Activated CD8-positive, alpha-beta T cell treated with anti-CD3 and anti-CD28 coated beads for 36 hours (primary cell): ENCODE results near the gene SERPINA6. TPM values are rescaled to one million over a fixed set of nuclear protein-coding genes. Genes with fewer than 3 reads are reported as not detected.

Experiments
- ATAC-seq: fragments of 200-7000 bp; cut with Tn5 transposase; one replicate; pipeline ENCODE4 v1.10.0; 2021; ENCODE audit warnings: mild to moderate bottlenecking, moderate library complexity
- CTCF ChIA-PET: fragments of 350-600 bp; sonication (Branson Sonifier 250); formaldehyde crosslinking; loops from one replicate; lab custom pipeline; 2021; ENCODE audit warnings: antibody characterized with exemption; lab: Charles Lee
- POLR2A ChIA-PET: fragments of 350-600 bp; sonication (Branson Sonifier 250); formaldehyde crosslinking; loops from one replicate; lab custom pipeline; 2021; ENCODE audit warnings: antibody characterized with exemption; lab: Charles Lee
- DNase-seq: peaks from one replicate; pipeline ENCODE4 v3.0.0-alpha.2; 2020
- H3K27ac Mint-ChIP-seq: one replicate; pipeline ENCODE4 v1.8.0; 2021; ENCODE audit warnings: mild to moderate bottlenecking, mixed read lengths
- H3K27me3 Mint-ChIP-seq: one replicate; pipeline ENCODE4 v1.8.0; 2021; ENCODE audit warnings: mixed read lengths
- H3K36me3 Mint-ChIP-seq: one replicate; pipeline ENCODE4 v1.8.0; 2021; ENCODE audit warnings: low read depth, mixed read lengths
- H3K4me1 Mint-ChIP-seq: one replicate; pipeline ENCODE4 v1.8.0; 2021; ENCODE audit warnings: low read depth, mixed read lengths
- H3K4me3 Mint-ChIP-seq: one replicate; pipeline ENCODE4 v1.8.0; 2021; ENCODE audit warnings: mild to moderate bottlenecking, moderate library complexity, mixed read lengths
- H3K9me3 Mint-ChIP-seq: one replicate; pipeline ENCODE4 v1.8.0; 2021; ENCODE audit warnings: mixed read lengths
- intact Hi-C: fragments of 100-400 bp; cut with micrococcal nuclease; formaldehyde crosslinking; loops from one replicate; pipeline ENCODE4 v1.10.0; 2022
- total RNA-seq, 2 experiments: library from RNA; stranded (reverse); gene quantifications; one replicate each; pipeline ENCODE4 v1.2.3, GENCODE V29; 2021
- TF ChIP-seq, protein P1 (sequence below): fragments of 200-600 bp; IDR thresholded peaks from one replicate; pipeline ENCODE4 v1.8.0; 2022; ENCODE audit warnings: antibody characterized with exemption, mild to moderate bottlenecking

Gene SERPINA6
- total RNA-seq, 2 experiments from 2014 or later: not detected

DNA sequence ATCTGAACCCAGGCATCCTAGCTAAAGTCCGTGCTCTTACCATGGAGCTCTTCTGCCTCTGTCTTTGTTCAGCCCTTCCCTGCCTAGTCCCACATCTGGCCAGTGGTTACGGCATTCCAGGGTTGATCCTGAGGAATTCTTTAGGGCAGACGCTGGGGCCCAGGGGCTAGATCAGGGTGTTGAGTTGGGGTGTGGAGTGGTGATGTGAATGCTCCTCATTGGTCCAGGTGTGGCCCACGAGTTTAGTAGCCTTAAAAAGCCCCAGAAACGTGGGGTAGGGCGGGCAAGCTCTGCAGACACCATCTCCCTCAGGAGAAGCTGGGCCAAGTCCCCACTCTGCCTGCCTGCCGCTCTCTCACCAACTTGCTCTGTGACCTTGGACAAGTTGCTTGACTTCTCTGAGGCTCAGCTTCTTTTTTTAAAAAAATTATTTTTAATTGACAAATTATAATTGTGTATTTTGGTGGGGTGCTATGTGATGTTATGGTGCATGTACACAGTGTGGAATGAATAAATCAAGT is 9.0 kb upstream of the SERPINA6 start:
- ATAC-seq: no peak
- intact Hi-C loops: no loop called here
- ChIA-PET POLR2A (interaction anchor here (0.6 kb wide), 1 partner anchor 105 kb away, joined by 5 read pairs; no protein-coding TSS in a partner anchor), CTCF (interaction anchor here (1.5 kb wide), 1 partner anchor 154 kb away, joined by 5 read pairs; no protein-coding TSS in a partner anchor)
- Mint-ChIP-seq H3K27me3 (peaks cover 15% of the 10 kb centered on the region), H3K4me3 (no peak overlapping the region), H3K36me3 (no peaks in the 10 kb centered on the region), H3K9me3 (no peaks in the 10 kb centered on the region), H3K4me1 (no peaks in the 10 kb centered on the region), H3K27ac (no peak overlapping the region)
- TF ChIP-seq, protein P1, sequence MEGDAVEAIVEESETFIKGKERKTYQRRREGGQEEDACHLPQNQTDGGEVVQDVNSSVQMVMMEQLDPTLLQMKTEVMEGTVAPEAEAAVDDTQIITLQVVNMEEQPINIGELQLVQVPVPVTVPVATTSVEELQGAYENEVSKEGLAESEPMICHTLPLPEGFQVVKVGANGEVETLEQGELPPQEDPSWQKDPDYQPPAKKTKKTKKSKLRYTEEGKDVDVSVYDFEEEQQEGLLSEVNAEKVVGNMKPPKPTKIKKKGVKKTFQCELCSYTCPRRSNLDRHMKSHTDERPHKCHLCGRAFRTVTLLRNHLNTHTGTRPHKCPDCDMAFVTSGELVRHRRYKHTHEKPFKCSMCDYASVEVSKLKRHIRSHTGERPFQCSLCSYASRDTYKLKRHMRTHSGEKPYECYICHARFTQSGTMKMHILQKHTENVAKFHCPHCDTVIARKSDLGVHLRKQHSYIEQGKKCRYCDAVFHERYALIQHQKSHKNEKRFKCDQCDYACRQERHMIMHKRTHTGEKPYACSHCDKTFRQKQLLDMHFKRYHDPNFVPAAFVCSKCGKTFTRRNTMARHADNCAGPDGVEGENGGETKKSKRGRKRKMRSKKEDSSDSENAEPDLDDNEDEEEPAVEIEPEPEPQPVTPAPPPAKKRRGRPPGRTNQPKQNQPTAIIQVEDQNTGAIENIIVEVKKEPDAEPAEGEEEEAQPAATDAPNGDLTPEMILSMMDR: no peak
- no peak for DNase-seq

DNA sequence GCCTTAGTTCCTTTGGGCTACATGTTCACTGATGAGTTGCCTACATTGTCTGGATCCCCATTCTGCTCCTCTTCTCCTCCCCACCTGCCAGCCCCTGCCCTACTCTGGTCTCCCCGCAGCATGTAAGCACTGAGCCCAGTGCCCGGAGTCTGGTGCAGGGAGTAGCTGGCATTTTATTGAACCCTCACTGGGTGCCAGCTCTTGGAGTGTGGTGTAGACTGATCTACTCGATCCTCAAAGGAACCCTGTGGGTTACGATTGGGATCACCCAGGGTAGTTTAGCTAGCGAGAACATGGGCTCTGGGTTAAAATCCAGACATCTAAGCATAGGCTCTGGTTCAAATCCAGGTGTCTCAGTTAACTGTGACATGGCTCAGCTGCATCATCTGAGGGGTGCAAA is 8.3 kb upstream of the SERPINA6 start:
- ChIA-PET CTCF (interaction anchor here (0.6 to 1.5 kb wide), 2 partner anchors 154 to 295 kb away, joined by 3 to 5 read pairs; no protein-coding TSS in a partner anchor), POLR2A (interaction anchor here (0.6 kb wide), 1 partner anchor 105 kb away, joined by 5 read pairs; no protein-coding TSS in a partner anchor)
- no peaks in the 10 kb centered on the region for H3K36me3 Mint-ChIP-seq
- ATAC-seq: no peak
- TF ChIP-seq, protein P1: no peak
- DNase-seq: no peak
- no peak overlapping the region for H3K27ac Mint-ChIP-seq
- H3K4me3 Mint-ChIP-seq: no peak overlapping the region
- H3K27me3 Mint-ChIP-seq: peaks cover 15% of the 10 kb centered on the region
- no peaks in the 10 kb centered on the region for H3K4me1 Mint-ChIP-seq
- H3K9me3 Mint-ChIP-seq: no peaks in the 10 kb centered on the region
- intact Hi-C loops: no loop called here

DNA sequence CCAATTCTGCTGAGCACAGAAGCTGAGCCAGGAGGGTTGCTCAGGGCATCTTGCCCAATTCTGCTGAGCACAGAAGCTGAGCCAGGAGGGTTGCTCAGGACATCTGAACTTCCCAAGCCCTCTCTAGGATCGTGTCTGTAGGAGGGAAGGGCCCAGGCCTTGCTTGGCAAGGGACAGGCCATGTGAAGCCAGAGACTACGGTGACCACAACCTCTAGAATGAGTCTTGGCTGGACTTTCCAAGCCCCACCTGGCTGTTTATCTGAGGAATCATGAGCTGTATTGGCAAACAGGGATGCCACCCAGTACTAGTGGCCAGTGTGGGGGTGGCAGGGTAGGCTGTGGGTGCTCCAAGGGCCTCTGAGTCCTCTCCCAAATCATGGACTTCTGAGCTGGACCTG is 7.7 kb upstream of the SERPINA6 start:
- no peak overlapping the region for H3K27ac Mint-ChIP-seq
- peaks cover 15% of the 10 kb centered on the region for H3K27me3 Mint-ChIP-seq
- intact Hi-C loops: no loop called here
- no peak for DNase-seq
- no peaks in the 10 kb centered on the region for H3K4me1 Mint-ChIP-seq
- ChIA-PET POLR2A (no interaction called here), CTCF (interaction anchor here (0.6 to 1.5 kb wide), 2 partner anchors 155 to 294 kb away, joined by 3 to 5 read pairs; no protein-coding TSS in a partner anchor)
- TF ChIP-seq, protein P1: no peak
- H3K4me3 Mint-ChIP-seq: no peak overlapping the region
- H3K9me3 Mint-ChIP-seq: no peaks in the 10 kb centered on the region
- ATAC-seq: no peak
- H3K36me3 Mint-ChIP-seq: no peaks in the 10 kb centered on the region

DNA sequence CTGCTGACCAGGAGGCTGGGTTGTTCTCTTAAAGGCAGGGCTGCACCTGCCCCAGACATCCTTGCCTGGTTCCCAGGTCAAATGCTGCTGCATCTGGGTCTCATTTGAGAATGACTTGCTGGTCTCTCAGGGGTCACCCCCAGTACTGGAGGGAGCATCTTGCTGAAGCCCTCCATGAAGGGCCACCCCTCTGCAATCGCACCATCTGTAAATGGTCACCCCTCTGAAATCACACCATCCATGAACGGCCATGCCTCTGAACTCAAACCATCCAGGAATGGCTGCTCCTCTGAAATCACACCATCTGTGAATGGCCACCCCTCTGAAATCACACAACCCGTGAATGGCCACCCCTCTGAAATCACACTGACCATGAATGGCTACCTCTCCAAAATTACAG is 7.3 kb upstream of the SERPINA6 start:
- Mint-ChIP-seq H3K9me3 (no peaks in the 10 kb centered on the region), H3K4me3 (no peak overlapping the region), H3K27me3 (peaks cover 15% of the 10 kb centered on the region), H3K4me1 (no peaks in the 10 kb centered on the region), H3K27ac (no peak overlapping the region), H3K36me3 (no peaks in the 10 kb centered on the region)
- TF ChIP-seq, protein P1: no peak
- intact Hi-C loops: no loop called here
- ATAC-seq (no peak), DNase-seq (no peak)
- POLR2A ChIA-PET: no interaction called here
- CTCF ChIA-PET: interaction anchor here (1.5 kb wide), 1 partner anchor 156 kb away, joined by 5 read pairs; no protein-coding TSS in a partner anchor

DNA sequence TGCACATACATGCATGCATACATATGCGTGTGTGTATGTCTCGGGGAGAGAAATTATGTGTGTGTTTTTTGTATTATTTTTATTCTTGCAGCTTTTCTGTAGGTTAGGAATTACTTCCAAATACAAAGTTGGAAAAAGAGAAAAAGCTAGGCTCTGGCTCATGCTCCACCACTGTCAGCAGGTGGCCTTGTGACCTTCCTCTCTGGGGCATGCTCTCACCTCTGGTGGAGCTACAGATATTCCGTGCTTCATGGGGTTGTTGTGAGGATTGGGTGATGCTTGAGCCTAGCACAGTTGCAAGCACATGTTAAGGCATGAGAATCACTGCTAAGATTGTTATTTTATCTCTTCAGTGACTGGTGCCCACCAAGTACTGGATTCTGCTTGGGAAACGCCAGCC is 6.7 kb upstream of the SERPINA6 start:
- H3K27ac Mint-ChIP-seq: no peak overlapping the region
- H3K9me3 Mint-ChIP-seq: no peaks in the 10 kb centered on the region
- no peaks in the 10 kb centered on the region for H3K4me1 Mint-ChIP-seq
- peaks cover 15% of the 10 kb centered on the region for H3K27me3 Mint-ChIP-seq
- TF ChIP-seq, protein P1: no peak
- ChIA-PET CTCF (no interaction called here), POLR2A (no interaction called here)
- no peak for DNase-seq
- no peak for ATAC-seq
- no peak overlapping the region for H3K4me3 Mint-ChIP-seq
- H3K36me3 Mint-ChIP-seq: no peaks in the 10 kb centered on the region
- intact Hi-C loops: no loop called here
